ENCODE results near the gene SUMO4.

SUMO4 gene

DNA sequence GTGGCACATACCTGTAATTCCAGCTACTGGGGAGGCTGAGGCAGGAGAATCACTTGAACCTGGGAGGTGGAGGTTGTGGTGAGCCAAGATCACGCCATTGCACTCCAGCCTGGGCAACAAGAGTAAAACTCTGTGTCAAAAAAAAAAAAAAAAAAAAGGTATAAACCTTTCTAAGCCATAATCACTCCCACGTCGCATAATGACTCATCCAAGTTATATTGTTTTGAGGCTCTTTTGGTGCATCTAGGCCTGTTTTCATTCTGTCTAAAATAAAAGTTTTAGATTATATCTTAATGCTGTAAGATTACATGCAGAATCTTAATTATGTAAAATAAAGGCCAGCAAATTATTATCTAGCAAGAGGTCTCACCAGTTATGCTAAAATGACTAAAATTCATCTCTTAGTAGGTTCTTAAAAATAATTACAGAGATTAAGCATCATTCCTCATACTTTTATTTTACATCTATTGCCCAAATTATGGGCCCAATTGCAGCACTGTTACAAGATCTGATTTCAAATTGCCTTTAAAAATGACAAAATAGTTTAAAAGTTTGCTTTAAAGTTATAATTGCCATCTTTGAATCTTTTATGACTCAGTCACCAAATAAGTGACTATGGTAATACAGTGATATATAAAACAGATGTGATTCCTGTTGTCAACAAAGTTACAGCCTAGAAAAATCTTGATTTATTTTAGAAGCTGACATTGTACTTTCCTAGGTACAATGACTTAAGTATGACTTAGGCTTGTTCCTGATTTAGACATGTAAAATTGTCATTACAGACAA, 10.4 kb upstream of the SUMO4 start:
- DNase-seq (ENCODE audit: low read depth) = no peak

DNA sequence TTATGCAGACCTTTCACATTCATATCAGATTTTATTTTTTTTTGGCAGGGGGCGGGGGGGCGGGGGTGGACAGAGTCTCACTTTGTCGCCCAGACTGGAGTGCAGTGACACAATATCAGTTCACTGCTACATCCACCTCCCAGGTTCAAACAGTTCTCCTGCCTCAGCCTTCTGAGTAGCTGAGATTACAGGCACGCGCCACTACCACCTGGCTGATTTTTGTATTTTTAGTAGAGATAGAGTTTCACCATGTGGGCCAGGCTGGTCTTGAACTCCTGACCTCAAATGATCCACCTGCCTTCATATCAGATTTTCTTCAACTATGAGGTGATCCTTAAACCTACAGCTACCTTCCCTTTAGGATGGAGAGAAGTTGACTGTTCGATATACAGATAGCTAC, 8.0 kb upstream of the SUMO4 start:
- no peak for DNase-seq (ENCODE audit: low read depth)

DNA sequence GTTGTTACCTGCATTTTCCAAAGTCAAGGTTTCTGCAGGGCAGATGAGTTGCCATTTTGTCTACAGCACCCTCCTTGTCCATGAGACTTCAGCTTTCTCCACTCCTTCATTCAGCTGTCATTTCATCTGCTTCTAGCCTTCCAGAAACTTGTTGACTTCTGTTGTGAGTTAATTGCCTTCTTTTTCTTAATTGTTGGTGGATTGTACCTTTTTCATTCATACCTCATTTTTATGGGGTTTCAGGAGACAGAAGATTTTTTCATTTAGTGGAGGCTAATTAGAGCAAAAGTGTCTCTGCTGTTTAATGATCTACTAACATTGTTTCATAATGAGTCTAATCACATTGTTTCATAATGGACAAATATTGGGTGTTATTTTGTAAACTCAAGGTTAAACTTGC, 7.5 kb upstream of the SUMO4 start:
- DNase-seq (ENCODE audit: low read depth) = no peak

DNA sequence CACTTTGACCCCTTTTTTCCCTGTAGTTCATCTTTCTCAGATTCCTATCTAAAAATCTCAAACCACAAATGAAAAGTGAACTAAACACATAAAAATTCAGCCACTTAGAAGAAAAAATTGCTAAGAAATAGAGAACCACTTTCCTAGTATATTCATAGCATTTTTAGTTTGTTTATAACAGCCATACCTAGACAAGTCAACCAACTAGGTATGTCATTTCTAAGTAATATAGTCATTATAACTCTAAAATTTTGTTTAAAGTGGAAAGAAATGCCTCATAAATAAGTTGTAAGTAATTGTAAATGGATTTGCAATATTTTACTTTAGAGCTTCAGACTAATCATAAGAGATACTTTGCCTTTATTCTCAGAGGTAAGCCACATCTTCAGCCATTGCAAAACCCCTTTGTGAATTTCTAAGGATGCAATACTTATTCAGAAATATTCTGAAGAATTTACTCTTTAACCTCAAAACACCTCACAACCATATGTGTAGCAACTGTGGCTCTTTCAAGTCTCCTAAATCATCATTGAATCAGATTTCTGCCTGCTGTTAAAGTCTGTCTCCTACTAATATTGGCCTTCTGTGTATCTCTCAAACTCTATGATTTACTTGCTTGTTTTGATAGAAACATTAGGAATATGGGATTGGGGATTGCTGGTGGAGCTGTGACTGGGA, 6.9 kb upstream of the SUMO4 start:
- DNase-seq (ENCODE audit: low read depth) = no peak

DNA sequence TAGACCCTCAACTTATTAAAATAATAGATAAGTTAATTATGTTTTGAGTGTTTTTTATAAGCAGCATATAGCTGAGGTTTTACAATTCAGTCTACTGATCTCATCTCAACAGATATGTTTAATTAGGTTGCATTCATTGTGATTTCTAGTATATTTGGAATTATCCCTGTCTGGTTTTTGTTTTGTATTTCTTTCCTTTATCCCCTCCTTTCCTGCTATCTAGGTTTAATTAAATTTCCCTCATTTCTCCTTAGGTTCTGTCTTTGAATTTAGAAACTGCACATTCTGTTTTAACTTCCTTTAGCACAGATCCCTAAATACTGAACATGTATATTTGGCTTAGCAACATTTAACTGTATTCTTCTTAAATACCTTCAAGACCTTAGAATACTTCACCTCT, 4.9 kb upstream of the SUMO4 start:
- DNase-seq (ENCODE audit: low read depth) = no peak

DNA sequence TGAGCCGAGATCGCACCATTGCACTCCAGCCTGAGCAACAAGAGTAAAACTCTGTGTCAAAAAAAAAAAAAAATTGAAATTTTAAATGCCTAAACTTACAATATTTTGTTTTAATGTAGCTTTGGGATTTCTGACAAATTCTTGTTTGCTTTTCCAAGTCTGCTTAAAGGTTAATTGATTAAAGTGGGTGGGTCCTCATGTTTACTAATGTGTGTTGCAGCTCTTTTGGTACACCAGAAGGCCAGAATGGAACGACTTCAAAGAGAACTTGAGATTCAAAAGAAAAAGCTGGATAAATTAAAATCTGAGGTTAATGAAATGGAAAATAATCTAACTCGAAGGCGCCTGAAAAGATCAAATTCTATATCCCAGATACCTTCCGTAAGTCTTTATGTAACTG, 2.7 kb upstream of the SUMO4 start:
- DNase-seq (ENCODE audit: low read depth) = no peak

DNA sequence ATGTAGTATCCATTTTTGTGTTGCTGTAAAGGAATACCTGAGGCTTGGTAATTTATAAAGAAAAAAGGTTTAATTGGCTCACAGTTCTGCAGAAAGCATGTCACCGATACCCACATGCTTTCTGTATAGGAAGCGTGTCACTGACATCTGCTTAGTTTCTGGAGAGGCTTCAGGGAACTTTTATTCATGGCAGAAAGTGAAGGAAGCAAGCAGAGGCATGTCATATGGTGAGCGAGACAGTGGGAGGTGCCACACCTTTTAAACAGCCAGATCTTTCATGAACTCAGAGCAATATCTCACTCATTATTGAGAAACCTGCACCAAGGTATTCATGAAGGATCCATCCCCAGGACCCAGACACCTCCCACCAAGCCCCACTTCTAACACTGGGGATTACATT, 3.5 kb downstream of the SUMO4 start:
- DNase-seq (ENCODE audit: low read depth) = no peak

DNA sequence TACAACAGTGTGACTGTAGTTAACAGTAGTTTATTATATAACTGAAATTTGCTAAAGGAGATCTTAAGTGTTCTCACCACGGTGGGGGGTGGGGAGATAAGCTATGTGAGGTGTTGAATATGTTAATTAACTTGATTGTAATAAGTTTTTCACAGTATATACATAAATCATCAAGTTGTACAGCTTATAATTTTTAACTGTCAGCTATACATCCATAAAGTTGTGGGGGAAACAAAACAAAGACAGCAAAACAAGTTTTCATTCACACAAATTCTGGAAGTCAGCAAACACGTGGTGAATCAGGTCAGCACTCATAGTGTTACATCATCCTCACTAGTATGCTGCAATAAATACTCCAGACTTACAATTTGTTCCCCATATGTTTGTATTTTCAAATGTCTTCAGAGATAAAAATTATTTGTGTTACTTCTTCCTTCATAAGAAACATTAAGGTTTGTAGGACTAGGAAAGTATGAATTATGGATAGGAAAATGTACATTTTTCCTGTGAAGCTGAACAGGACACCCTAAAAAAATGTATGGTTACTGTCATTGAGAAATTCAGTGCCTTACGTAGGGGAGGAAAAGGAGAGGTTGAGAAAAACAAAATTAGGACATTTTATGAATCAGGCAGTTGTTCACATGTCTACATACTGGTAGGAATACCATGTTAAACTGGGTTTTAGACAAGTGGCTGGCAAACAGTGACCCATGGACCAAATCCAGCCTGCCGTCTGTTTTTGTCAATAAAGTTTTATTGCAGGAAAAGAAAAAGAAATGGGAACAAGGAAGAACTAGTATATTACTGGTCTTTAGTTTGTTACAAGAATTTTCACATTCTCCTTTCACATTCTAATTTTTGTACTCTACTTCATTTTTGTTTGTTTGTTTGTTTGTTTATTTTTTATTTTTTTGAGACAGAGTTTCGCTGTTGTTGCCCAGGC, 6.0 kb downstream of the SUMO4 start:
- DNase-seq (ENCODE audit: low read depth) = no peak

DNA sequence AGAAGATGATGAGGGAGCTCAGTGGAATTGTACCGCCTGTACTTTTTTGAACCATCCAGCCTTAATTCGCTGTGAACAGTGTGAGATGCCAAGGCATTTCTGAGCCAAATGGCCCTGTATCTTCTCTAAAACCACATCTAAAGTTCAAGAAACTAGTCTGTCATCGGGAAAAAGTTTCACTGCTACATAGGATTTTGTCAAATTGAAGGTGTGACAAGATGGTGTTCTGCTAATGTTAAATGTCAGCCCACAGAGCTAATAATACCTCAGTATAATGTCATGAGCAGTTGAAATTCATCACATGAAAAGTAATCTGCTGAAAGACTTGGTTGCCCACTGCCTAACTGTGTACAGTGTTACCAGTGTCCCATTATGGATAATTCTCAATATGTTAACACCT, 9.6 kb downstream of the SUMO4 start:
- DNase-seq (ENCODE audit: low read depth) = no peak

DNA sequence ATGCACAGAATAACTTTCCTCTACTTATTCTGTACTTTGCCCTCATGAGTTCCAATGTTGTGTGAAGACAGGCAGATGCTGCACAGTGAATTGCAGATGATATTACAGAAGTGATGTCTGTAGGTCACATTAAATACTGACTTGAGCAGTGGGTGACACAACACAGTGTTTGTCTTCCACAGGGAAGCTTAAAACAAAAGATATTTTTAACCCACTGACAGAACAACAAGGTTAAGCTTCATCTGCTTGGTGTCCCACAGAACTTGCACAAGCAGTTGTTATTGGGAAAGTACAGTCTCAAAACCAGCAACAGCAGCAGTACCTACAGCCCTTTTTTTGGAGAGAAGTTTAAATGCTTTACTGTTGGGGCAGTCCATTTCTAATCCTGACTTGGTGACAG, 10.5 kb downstream of the SUMO4 start:
- DNase-seq (ENCODE audit: low read depth) = no peak

DNA sequence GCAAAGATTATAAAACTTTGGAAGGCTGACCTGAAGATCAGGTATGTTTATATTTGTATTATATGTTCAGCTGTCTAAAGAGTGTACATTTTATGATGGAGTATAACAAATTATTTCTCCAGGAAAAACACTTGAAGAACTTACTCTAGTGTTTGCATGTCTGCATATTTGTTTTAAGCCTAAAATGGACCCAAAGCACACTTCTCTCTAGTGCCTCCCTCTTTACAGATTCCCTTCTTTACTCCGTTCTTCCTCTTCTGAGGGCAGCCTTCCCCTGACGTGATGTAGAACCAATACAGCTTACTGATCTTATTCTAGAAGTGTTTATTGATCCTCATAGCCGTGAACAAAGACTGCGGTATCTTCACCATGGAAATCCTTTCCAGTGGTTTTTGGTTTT, 13.9 kb downstream of the SUMO4 start:
- DNase-seq (ENCODE audit: low read depth) = no peak

DNA sequence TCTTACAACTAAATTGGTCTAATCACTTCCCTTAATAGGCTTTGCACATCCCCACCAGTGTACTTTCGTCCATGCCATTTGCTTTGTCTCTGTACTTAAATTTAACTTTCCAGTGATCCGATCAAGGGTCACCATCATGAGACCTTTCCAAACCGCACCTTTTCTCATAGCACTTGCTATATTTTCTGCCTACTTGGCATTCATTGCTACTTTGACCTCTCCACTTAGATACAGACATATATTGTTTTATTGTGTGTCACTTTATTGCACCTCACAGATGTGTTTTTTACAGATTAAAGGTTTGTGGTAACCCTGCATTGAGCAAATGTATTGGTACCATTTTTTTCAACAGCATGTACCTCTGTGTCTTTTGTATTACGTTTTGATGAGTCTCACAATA, 14.8 kb downstream of the SUMO4 start:
- no peak for DNase-seq (ENCODE audit: low read depth)

DNA sequence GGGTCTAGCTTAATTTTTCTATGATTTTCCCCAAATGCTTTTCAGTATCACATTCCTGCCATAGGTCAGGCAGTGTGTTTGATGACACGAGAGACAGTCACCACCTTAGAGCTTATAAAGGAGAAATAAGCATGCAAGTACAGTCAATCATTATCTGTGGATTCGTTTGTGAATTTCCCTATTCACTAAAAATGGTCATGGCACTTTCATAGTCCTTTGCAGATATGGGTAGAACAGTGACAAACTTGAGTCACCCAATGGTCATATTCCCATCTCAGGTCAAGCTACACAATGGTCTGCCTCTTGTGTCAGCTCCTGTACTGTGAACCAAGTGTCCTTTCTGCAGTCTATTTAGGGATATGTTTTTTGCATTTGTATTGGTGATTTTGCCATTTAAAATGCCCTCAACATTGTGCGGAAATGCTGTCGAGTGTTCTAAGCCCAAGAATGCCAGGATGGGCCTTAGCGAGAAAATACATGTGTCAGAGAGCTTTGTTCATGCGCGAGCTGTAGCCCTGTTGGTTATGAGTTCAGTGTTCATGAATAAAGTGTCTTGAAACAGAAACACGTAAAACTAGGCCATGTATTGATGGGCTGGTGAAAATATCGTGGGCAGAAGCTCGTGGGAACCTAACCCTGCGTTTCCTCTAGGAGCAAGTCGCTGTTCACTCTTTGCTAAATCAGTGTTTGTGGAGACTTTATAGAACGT, 19.8 kb downstream of the SUMO4 start:
- DNase-seq (ENCODE audit: low read depth) = no peak

DNA sequence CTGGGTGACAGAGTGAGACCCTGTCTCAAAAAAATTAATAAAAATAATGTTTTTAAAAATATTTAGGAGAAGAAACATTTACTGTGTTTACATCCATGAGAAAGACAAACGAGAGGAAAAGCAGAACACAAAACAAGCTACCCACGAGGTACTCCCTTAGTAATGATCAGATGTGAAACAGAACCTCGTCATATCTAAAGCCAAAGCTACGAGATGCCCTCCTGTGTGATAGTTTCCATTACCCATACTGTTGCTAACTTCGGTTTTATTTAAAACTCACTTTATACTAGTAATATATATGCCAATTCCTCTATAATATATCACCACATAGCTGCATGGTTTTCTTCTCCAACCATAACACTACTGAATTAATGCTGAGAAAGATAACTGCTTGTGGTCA, 21.1 kb downstream of the SUMO4 start:
- no peak for DNase-seq (ENCODE audit: low read depth)

DNA sequence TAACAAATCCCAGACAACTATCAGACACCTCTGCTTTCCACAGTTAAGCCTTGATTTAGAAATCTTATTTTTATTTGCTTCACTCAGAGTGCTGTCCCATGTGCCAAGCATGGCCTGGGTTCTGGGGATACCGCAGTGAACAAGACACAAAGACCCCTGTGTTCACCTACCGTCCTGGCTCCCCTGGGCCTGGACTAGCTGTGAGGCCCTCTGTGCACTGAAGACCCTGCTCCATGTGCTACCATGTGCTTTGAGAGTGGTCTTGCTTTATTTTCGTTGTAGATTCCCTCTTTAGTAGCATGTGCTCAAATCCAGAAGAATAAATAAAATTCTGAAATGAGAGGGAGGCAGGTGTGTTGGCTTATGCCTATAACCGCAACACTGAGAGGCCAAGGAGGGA, 22.5 kb downstream of the SUMO4 start:
- no peak for DNase-seq (ENCODE audit: low read depth)

DNA sequence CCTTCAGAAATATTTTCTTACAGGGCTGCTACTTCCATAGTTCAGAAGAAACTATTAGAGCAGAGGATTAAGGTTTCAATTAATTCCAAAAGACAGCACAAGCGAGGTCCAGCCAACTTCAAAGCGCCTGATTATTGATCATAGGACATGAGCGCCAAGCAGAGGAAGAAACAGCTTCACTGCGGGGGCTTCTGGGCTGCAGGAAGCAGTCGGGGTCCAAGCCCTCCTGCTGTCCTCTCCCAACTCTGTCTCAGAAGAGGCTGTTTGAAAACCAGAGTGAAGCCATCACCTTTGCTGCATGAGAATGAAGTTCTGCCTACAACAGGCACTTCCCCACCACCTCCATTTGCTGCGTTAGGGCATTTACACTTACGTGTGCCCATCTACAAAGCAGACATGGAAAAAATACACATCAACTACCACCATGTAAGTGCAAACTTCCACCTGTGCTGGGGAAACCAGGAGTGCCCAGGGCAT, 23.9 kb downstream of the SUMO4 start:
- DNase-seq (ENCODE audit: low read depth) = no peak

DNA sequence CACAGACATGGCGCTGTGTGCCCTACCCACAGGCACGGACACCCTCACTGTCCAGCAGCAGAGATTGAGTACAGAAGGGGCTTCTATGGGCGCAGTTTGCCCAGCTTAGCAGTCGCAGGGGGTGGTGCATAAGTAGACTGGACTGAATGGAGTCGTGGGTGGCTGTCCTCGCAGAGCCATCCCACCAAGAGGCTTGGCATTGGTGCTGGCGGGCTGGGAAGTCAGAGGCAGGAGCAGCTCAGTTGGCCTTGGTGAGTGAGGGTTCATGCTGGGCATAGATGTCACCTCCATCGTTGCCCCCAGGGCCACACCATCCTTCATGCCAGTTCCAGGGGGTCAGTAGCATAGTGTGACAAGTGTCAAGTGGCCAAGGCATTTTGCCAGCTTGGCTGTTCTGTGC, 25.2 kb downstream of the SUMO4 start:
- no peak for DNase-seq (ENCODE audit: low read depth)

DNA sequence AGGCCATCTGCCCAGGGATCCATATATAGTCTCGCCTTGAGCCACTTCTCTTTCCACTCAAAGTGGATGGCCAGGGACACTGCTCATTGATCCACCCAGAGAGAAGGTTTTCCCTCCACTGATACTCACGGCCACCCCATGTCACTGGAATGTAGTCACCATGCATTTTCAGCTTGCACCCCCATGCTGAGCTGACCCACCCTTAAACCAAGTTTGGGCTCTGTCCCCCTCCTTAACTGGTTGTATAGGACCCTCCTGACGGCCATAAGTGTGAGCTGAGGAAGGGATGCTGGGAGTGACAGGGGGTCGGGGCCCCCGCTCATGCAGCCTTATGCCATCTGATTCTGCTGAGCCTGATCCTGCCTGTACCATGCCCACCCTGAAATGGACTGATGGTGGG, 25.7 kb downstream of the SUMO4 start:
- DNase-seq (ENCODE audit: low read depth) = no peak

DNA sequence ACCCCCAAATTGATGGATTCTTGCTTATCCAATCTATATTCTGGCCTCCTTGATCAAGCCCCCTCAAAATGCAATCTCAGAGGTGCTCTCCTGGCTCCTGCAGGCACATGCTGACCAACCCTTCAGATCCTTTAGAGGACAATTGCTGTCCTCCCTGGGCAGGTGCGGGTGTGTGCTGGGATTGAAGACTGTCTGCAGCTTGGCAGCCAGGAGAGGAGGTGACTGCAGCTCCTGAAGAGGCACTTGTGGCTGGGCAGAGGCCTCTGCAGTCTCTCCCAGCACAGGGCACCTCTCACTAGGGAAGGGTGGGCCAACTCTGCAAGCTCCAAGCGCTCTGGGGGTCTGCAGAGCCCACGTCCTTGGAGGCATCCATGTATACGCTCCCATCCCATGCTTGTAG, 28.5 kb downstream of the SUMO4 start:
- DNase-seq (ENCODE audit: low read depth) = no peak

DNA sequence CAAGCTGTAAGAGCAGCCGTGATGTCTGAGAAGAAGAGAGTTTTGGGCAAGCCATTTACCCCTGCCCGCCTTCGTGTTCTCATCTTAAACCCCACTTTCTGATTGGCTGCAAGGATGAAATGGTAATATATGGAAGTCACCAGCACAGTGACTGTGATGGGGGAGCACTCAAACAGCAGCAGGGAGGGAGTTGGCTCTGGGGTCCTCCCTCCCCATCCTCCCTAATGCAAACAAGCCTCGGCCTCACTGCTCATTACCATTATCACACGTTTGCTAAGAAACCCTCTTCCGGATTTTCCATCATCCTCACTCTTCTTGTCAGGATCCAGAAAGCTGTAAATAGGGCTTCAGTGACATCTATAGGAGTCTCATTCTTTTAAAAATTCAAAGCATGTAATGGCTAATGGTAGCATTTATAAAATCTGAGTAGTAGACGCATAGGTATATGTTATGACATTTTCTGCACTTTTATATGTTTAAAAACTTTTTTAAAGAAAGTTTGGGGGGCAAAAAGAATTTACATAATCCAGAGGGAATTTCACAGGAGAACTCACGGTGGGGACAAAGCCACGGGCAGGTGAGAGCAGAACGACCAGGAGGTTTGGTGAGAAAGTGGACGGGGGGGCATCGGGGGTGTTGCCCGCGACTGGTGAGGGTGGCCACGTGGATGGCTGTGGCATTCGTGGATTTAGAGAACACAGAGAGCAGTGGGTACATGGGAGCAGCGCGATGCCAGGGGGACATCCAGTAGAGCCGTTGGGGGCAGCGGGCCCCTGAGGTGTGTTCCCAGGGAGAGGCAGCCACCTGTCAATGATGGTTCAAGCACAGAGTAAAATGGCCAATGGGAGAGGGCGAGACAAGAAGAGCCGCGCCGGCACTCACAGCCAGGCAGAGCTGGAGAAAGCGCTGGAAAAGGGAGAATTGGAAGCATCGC, 29.6 kb downstream of the SUMO4 start:
- DNase-seq (ENCODE audit: low read depth) = no peak
